ENCODE measurements around the gene MRM1.
A peak's percentile ranks its signal among the peaks of the same experiment; 100 is the strongest.
"Not testable (repeated sequence)": the region's sequence is repeated elsewhere in the genome, so short reads cannot be mapped to it uniquely, and the experiment has no call there.

MRM1 gene

GRCh38 chr17:36602030-36602748, 806 bp downstream of the MRM1 start:
- peak; percentile 46 for DNase-seq

- peak; percentile 76 for DNase-seq
Observed at GRCh38 chr17:36602924-36603384, 1.6 kb downstream of the MRM1 start.

- not testable (repeated sequence) for DNase-seq
Observed at GRCh38 chr17:36605028-36605427, 3.6 kb downstream of the MRM1 start.

- DNase-seq = no peak
Observed at GRCh38 chr17:36608280-36608679, 6.9 kb downstream of the MRM1 start.

GRCh38 chr17:36608794-36609497, 7.6 kb downstream of the MRM1 start:
- no peak for DNase-seq

- no peak for DNase-seq
Observed at GRCh38 chr17:36609498-36609862, 8.1 kb downstream of the MRM1 start.

- DNase-seq = no peak
Observed at GRCh38 chr17:36610474-36610873, 9.1 kb downstream of the MRM1 start.

- no peak for DNase-seq
Observed at GRCh38 chr17:36611345-36612072, 10.1 kb downstream of the MRM1 start.

GRCh38 chr17:36612323-36612722, 10.9 kb downstream of the MRM1 start:
- DNase-seq = no peak

GRCh38 chr17:36613155-36613554, 11.8 kb downstream of the MRM1 start:
- DNase-seq = no peak

GRCh38 chr17:36614081-36614480, 12.7 kb downstream of the MRM1 start:
- no peak for DNase-seq

- DNase-seq = no peak
Observed at GRCh38 chr17:36614933-36615332, 13.6 kb downstream of the MRM1 start.

- no peak for DNase-seq
Observed at GRCh38 chr17:36616061-36617029, 15.0 kb downstream of the MRM1 start.

GRCh38 chr17:36617773-36618172, 16.4 kb downstream of the MRM1 start:
- DNase-seq = no peak

- DNase-seq = no peak
Observed at GRCh38 chr17:36623281-36623680, 21.9 kb downstream of the MRM1 start.

- no peak for DNase-seq
Observed at GRCh38 chr17:36625188-36625587, 23.8 kb downstream of the MRM1 start.

GRCh38 chr17:36627101-36627500, 25.7 kb downstream of the MRM1 start:
- DNase-seq = no peak

GRCh38 chr17:36628576-36628975, 27.2 kb downstream of the MRM1 start:
- no peak for DNase-seq

GRCh38 chr17:36629252-36629847, 28.0 kb downstream of the MRM1 start:
- DNase-seq = peak; percentile 92

GRCh38 chr17:36629970-36630502, 28.7 kb downstream of the MRM1 start:
- no peak for DNase-seq

- no peak for DNase-seq
Observed at GRCh38 chr17:36631022-36631421, 29.6 kb downstream of the MRM1 start.
